Glutamatergic neuron (in vitro differentiated cells): ENCODE measurements around the gene CTBP2. TPM values are rescaled to one million over a fixed set of nuclear protein-coding genes. Genes with fewer than 3 reads are reported as not detected.

Source experiments
- DNase-seq: peaks from one replicate; pipeline ENCODE4 v3.0.0; 2022
- H3K27ac Mint-ChIP-seq: one replicate; pipeline ENCODE4 v1.8.0; 2020; ENCODE audit warnings: mild to moderate bottlenecking, mixed read lengths, inconsistent platforms; ENCODE audit not compliant: unreplicated experiment
- H3K27me3 Mint-ChIP-seq: one replicate; pipeline ENCODE4 v1.8.0; 2020; ENCODE audit warnings: mild to moderate bottlenecking, moderate library complexity, mixed read lengths, inconsistent platforms; ENCODE audit not compliant: unreplicated experiment
- H3K36me3 Mint-ChIP-seq: one replicate; pipeline ENCODE4 v1.8.0; 2020; ENCODE audit warnings: mild to moderate bottlenecking, mixed read lengths, inconsistent platforms; ENCODE audit not compliant: unreplicated experiment
- H3K4me1 Mint-ChIP-seq: one replicate; pipeline ENCODE4 v1.8.0; 2020; ENCODE audit warnings: mild to moderate bottlenecking, low read depth, mixed read lengths, inconsistent platforms; ENCODE audit not compliant: unreplicated experiment
- H3K4me3 Mint-ChIP-seq: one replicate; pipeline ENCODE4 v1.8.0; 2020; ENCODE audit warnings: mild to moderate bottlenecking, mixed read lengths, inconsistent platforms; ENCODE audit not compliant: unreplicated experiment
- H3K9me3 Mint-ChIP-seq: one replicate; pipeline ENCODE4 v1.8.0; 2020; ENCODE audit warnings: mild to moderate bottlenecking, moderate library complexity, mixed read lengths, inconsistent platforms; ENCODE audit not compliant: unreplicated experiment
- total RNA-seq: library from RNA; stranded (reverse); fragmentation: NEBNext Ultra II Directional; extraction: Animal tissue kit (Norgen Biotek cat#: 25700); gene quantifications from one replicate; pipeline ENCODE4 v1.2.1, GENCODE V29; 2021; ENCODE audit not compliant: unreplicated experiment
- TF ChIP-seq, protein P1 (sequence below): fragments of 200-600 bp; sonication (generic); IDR thresholded peaks from one replicate; pipeline ENCODE4 v1.5.0; 2021; ENCODE audit not compliant: partially characterized antibody, unreplicated experiment

The CTBP2 gene
- total RNA-seq, 1 donor from 2014 or later, result 174 TPM

DNA sequence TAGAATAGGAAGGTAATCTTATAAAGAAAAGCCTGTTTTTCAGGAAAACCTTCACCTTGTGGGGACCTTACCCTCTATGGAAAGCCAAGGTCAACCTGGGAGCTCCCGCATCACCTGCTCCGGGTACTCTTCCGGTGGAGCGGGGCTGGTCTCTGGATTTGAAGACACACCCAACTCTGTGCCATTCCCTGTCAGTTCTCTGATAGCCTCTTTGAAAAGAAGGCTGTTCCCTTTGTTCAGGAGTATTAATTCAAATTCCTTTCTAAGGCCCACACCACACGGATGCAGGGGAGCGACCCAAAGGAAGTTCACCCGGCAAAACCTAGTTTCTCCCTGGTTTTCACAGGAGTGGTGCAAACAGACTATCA lies 10.7 kb downstream of the CTBP2 start:
- no peak overlapping the region for H3K4me3 Mint-ChIP-seq
- peaks cover 56% of the 10 kb centered on the region for H3K4me1 Mint-ChIP-seq
- H3K9me3 Mint-ChIP-seq, result peaks cover 4% of the 10 kb centered on the region
- TF ChIP-seq, protein P1, sequence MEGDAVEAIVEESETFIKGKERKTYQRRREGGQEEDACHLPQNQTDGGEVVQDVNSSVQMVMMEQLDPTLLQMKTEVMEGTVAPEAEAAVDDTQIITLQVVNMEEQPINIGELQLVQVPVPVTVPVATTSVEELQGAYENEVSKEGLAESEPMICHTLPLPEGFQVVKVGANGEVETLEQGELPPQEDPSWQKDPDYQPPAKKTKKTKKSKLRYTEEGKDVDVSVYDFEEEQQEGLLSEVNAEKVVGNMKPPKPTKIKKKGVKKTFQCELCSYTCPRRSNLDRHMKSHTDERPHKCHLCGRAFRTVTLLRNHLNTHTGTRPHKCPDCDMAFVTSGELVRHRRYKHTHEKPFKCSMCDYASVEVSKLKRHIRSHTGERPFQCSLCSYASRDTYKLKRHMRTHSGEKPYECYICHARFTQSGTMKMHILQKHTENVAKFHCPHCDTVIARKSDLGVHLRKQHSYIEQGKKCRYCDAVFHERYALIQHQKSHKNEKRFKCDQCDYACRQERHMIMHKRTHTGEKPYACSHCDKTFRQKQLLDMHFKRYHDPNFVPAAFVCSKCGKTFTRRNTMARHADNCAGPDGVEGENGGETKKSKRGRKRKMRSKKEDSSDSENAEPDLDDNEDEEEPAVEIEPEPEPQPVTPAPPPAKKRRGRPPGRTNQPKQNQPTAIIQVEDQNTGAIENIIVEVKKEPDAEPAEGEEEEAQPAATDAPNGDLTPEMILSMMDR, result no peak
- peaks cover 7% of the 10 kb centered on the region for H3K27me3 Mint-ChIP-seq
- peaks cover 4% of the 10 kb centered on the region for H3K36me3 Mint-ChIP-seq
- no peak for DNase-seq
- H3K27ac Mint-ChIP-seq, result no peak overlapping the region

DNA sequence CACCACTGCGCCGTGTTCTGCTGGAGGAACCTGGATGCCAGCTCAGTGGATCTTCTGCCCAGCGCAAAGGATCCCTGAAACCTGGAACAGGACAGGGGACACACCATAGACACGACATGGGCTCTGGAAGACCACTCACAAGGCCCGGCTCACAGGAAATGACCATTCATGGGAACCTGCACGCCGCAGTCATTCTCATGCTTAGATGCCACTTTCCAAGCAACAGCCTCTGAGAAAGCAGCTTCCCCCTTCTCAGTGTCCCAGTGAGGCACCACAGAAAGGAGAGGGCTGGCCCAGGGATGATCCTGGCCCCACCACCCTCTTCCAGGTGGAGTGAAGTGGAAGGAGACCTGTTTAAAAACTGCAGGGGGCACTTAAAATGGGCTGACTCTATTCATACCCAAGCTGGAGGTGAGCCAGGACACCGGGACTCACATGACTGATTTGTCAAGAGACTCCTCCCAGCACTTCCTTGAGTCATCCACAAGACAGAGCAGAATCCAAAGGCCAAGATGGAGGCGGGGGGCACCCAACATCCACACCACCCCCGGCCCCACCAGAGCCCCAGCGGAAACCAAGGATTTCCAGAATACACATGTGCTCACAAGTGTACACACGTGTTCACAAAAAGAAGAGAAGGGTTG lies 11.2 kb downstream of the CTBP2 start:
- Mint-ChIP-seq H3K36me3 (peaks cover 4% of the 10 kb centered on the region), H3K9me3 (peaks cover 4% of the 10 kb centered on the region), H3K4me3 (no peak overlapping the region), H3K27ac (no peak overlapping the region), H3K27me3 (peaks cover 7% of the 10 kb centered on the region), H3K4me1 (peaks cover 56% of the 10 kb centered on the region)
- no peak for DNase-seq
- TF ChIP-seq, protein P1, result no peak

DNA sequence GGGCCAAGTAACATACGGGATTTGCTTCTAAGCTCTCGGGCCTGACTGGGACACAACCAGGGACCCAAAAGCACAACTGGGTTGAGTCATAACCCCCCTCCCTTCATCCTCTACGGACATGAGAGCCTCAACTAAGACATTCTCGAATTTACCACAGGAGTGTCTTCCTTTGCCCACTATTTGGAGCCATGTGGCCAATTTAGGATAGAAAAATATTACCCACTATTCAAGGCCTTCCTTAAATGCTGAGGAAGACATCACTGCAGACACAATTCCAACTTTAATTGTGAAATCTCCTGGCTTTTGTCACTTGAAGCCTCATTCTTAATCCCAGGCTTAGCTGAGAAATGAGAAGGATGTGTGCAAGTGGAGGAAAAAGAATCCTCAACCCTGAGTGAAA lies 11.8 kb downstream of the CTBP2 start:
- Mint-ChIP-seq H3K27me3 (peaks cover 13% of the 10 kb centered on the region), H3K36me3 (peaks cover 4% of the 10 kb centered on the region), H3K4me1 (peaks cover 55% of the 10 kb centered on the region), H3K9me3 (peaks cover 8% of the 10 kb centered on the region), H3K27ac (no peak overlapping the region), H3K4me3 (no peak overlapping the region)
- DNase-seq, result no peak
- TF ChIP-seq, protein P1, result no peak

DNA sequence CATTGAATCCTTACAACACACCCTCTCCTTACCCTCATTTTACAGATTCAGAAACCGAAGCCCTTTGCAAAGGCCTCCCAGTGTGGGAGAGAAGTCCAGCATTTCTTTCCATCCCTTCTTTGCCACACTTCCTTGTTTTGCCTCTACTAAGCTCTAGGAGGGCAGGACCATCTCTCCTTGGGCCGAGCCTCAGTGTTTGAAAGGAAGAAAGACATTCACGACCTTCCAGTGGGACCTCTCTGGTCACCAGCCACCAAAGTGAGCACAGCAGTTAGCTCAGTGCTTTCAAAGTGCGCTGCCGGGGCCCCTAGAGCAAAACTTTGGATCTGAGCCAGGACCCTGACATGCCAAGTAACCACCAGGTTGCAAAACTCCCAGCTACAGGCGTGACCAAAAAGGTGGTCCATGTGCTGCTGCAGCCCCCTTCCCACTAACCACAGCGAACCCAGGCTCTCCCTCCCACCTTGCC lies 12.4 kb downstream of the CTBP2 start:
- Mint-ChIP-seq H3K36me3 (peaks cover 4% of the 10 kb centered on the region), H3K27me3 (peaks cover 9% of the 10 kb centered on the region), H3K4me3 (no peak overlapping the region), H3K4me1 (peaks cover 50% of the 10 kb centered on the region), H3K9me3 (peaks cover 8% of the 10 kb centered on the region), H3K27ac (no peak overlapping the region)
- TF ChIP-seq, protein P1, result no peak
- no peak for DNase-seq

DNA sequence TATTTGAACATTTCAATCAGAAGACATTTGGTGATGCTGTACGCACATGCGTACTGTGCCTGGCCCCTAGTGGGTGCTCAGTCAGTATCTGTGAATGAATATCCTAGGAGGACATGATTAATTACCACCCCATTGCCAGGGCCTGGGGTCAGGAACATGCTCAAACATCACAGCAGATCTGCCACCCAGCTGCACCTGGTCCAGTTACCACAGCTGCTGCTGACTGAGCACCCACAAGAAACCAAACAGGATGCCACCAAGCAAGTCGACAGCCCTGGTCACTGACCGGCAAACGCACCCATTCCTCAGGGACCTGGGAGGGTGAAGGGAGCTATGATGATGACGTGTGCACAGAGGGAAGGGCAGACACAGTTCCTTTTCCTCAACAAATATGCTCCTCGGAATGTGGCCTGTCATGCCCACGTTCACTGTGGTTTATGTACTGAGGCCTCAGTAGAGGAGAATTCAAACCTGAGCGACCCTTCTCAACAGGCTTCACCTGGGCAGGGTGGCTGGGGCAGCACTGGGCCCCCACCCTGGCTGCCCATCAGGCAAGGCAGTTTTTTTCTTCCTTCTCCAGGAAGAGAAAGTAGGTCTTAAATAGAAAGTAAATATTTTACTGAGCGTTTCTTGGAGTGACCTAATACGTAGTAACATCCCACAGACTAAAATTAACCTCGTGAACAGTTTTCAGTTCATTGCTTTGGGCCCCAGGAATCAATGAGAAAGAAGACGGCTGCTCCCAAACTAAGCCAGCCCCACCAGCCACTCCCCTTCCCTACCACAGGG lies 13.4 kb downstream of the CTBP2 start:
- TF ChIP-seq, protein P1, result no peak
- Mint-ChIP-seq H3K9me3 (peaks cover 8% of the 10 kb centered on the region), H3K27me3 (peaks cover 7% of the 10 kb centered on the region), H3K4me1 (peaks cover 48% of the 10 kb centered on the region), H3K4me3 (no peak overlapping the region), H3K27ac (peak overlapping the region; percentile 6), H3K36me3 (peaks cover 4% of the 10 kb centered on the region)
- DNase-seq, result no peak
